GM12878 (cell line): ENCODE results near the gene SLC15A4. TPM values are rescaled to one million over a fixed set of nuclear protein-coding genes. Genes with fewer than 3 reads are reported as not detected.

Experiments
- DPF2 ChIP-seq: fragments of 450-650 bp; IDR thresholded peaks from 2 replicates; pipeline ENCODE4 v1.6.1; 2017; ENCODE audit warnings: mild to moderate bottlenecking
- EP300 ChIP-seq, 2 experiments: fragments of 150-350 bp in 1 of 2; IDR thresholded peaks; 2 replicates each; pipeline ENCODE4 v1.6.1; 2011 to 2012; ENCODE audit warnings: low read depth in 2 of 2, low read length in 2 of 2, borderline replicate concordance in 1 of 2, improper control_type of control experiment in 1 of 2, inconsistent platforms in 1 of 2; ENCODE audit not compliant: control insufficient read depth in 1 of 2
- FOXM1 ChIP-seq: IDR thresholded peaks from 2 replicates; pipeline ENCODE4 v1.6.1; 2012; ENCODE audit warnings: low read depth, mild to moderate bottlenecking, inconsistent platforms, low read length, moderate library complexity
- KDM1A ChIP-seq: fragments of 200-600 bp; sonication (generic); IDR thresholded peaks from 2 replicates; pipeline ENCODE4 v1.6.1; 2016; ENCODE audit warnings: borderline replicate concordance
- MEF2A ChIP-seq: IDR thresholded peaks from 2 replicates; pipeline ENCODE4 v1.6.1; 2011; ENCODE audit warnings: low read depth, mild to moderate bottlenecking, low read length, moderate library complexity; ENCODE audit not compliant: insufficient read depth
- NBN ChIP-seq: fragments of 450-650 bp; IDR thresholded peaks from 2 replicates; pipeline ENCODE4 v1.6.1; 2016
- NRF1 ChIP-seq: conservative IDR thresholded peaks from 2 replicates; pipeline ENCODE4 v1.6.1; 2011; ENCODE audit warnings: mild to moderate bottlenecking, low read depth, low read length, improper control_type of control experiment
- POLR2AphosphoS2 ChIP-seq: IDR thresholded peaks from 2 replicates; pipeline ENCODE4 v1.6.1; 2011; ENCODE audit warnings: low read depth, mild to moderate bottlenecking, low read length, improper control_type of control experiment, moderate library complexity
- POU2F2 ChIP-seq: IDR thresholded peaks from 3 replicates; pipeline ENCODE4 v1.6.1; 2011; ENCODE audit warnings: low read depth, mild to moderate bottlenecking, low read length, borderline replicate concordance
- TCF3 ChIP-seq: IDR thresholded peaks from 2 replicates; pipeline ENCODE4 v1.6.1; 2012; ENCODE audit warnings: low read depth, mild to moderate bottlenecking, low read length, borderline replicate concordance; ENCODE audit not compliant: insufficient read depth
- ZNF384 ChIP-seq: IDR thresholded peaks from 2 replicates; pipeline ENCODE4 v1.6.1; 2012; ENCODE audit warnings: low read depth, mild to moderate bottlenecking, low read length, improper control_type of control experiment, borderline replicate concordance
- polyA plus RNA-seq, 11 experiments: library from polyadenylated mRNA; depleted of rRNA in 4 of 11; unstranded in 6 of 11; stranded (reverse) in 5 of 11; fragments of >200 nt; fragmentation: Nextera tagmentation in 4 of 11; fragmentation: Illumina TruSeq in 1 of 11; extraction: Ambion mirVana in 4 of 11; extraction: Trizol in 1 of 11; gene quantifications; 1 replicate in 1 of 11; 2 replicates in 10 of 11; pipeline versions ENCODE4 v1.2.1 to v1.2.3, GENCODE V29; 2011 to 2016; ENCODE audit warnings: inconsistent platforms in 2 of 11, missing spikeins in 2 of 11, low read depth in 1 of 11
- total RNA-seq, 4 experiments: library from RNA; depleted of rRNA in 3 of 4; stranded (reverse); fragments of >200 nt in 3 of 4; fragmentation: Illumina TruSeq in 1 of 4; extraction: Trizol in 1 of 4; gene quantifications; 2 replicates each; pipeline versions ENCODE4 v1.2.1 to v1.2.3, GENCODE V29; 2013 to 2021
- TF ChIP-seq, protein P1 (sequence below), 3 experiments: IDR thresholded peaks in 2 of 3; conservative IDR thresholded peaks in 1 of 3; 2 replicates each; pipeline ENCODE4 v1.5.1; 2011; ENCODE audit warnings: low read depth in 3 of 3, low read length in 3 of 3, mild to moderate bottlenecking in 3 of 3, control low read depth in 2 of 3, moderate library complexity in 2 of 3, inconsistent platforms in 1 of 3, mixed read lengths in 1 of 3; ENCODE audit not compliant: control insufficient read depth in 2 of 3, insufficient read depth in 1 of 3; ENCODE audit errors: extremely low read depth in 1 of 3
- TF ChIP-seq, protein P2 (sequence below): fragments of 450-650 bp; formaldehyde crosslinking; IDR thresholded peaks from 2 replicates; pipeline ENCODE4 v1.4.0; 2022; ENCODE audit warnings: mild to moderate bottlenecking, moderate library complexity
- TF ChIP-seq, protein P3 (sequence below): IDR thresholded peaks from 2 replicates; pipeline ENCODE4 v1.6.1; 2012; ENCODE audit warnings: improper control_type of control experiment, low read depth, low read length; ENCODE audit not compliant: insufficient replicate concordance
- TF ChIP-seq, protein P4 (sequence below): fragments of 450-650 bp; IDR thresholded peaks from 2 replicates; pipeline ENCODE4 v1.6.1; 2017; ENCODE audit warnings: low read depth, mild to moderate bottlenecking, moderate library complexity

SLC15A4 gene
- total and polyA plus RNA-seq, 10 of the 15 experiments (the other 5 are each of a cell fraction or from before 2014, with no cell fraction given): 12.7 to 257 (median 36.6) TPM

DNA sequence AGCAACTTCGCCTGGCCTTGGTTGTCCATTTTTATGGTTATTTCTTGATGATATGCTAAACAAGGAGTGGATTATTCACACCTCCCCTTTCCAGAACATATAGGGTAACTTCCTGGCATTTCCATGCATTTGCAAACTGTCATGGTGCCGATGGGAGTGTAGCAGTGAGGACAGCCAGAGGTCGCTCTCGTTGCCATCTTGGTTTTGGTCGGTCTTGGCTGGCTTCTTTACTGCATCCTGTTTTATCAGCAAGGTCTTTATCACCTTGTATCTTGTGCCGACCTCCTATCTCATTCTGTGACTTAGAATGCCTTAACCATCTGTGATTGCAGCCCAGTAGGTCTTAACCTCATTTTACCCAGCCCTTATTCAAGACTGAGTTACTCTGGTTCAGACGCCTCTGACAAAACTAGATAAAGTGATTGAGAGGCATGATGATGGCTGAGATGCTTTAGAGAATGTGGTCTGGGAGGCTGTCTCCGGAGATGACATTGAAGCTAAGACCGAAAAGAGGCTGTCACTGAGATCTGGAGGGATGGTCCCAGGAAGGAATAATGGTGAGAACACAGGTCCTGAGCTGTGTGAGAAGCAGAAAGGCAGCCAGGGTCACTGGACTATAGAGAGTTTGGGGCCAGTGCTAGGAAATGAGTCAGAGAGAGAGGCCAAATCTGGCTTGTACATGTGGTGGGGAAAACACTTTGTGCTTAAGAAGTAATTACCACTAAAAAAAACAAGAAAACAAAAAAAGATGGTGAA, 32.5 kb upstream of the SLC15A4 start (continued):
- TF ChIP-seq FOXM1 (peak; percentile 20; the same call in 1 of the 2 replicates), POLR2AphosphoS2 (no peak), MEF2A (peak; percentile 85; the same call in 1 of the 2 replicates), ZNF384 (no peak), POU2F2 (no peak), NBN (no peak), DPF2 (no peak), TCF3 (no peak), KDM1A (no peak), EP300 (IDR thresholded peaks at IDR 0.05; ENCODE audit: borderline replicate concordance in 1 of 2, control insufficient read depth in 1 of 2, low read depth in 2 of 2, low read length in 2 of 2) (peak in 1 of 2 experiments; percentile 63; a peak in 2 of 4 replicates), NRF1 (no peak)
- TF ChIP-seq, protein P1, sequence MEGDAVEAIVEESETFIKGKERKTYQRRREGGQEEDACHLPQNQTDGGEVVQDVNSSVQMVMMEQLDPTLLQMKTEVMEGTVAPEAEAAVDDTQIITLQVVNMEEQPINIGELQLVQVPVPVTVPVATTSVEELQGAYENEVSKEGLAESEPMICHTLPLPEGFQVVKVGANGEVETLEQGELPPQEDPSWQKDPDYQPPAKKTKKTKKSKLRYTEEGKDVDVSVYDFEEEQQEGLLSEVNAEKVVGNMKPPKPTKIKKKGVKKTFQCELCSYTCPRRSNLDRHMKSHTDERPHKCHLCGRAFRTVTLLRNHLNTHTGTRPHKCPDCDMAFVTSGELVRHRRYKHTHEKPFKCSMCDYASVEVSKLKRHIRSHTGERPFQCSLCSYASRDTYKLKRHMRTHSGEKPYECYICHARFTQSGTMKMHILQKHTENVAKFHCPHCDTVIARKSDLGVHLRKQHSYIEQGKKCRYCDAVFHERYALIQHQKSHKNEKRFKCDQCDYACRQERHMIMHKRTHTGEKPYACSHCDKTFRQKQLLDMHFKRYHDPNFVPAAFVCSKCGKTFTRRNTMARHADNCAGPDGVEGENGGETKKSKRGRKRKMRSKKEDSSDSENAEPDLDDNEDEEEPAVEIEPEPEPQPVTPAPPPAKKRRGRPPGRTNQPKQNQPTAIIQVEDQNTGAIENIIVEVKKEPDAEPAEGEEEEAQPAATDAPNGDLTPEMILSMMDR (IDR thresholded peaks at IDR 0.05 in 2 of 3, conservative IDR thresholded peaks at IDR 0.05 in 1 of 3; ENCODE audit: control insufficient read depth in 2 of 3, extremely low read depth in 1 of 3, insufficient read depth in 1 of 3, low read depth in 3 of 3, low read length in 3 of 3): peak in 1 of 3 experiments; percentile 23; a peak in 1 of 6 replicates
- TF ChIP-seq, protein P2, sequence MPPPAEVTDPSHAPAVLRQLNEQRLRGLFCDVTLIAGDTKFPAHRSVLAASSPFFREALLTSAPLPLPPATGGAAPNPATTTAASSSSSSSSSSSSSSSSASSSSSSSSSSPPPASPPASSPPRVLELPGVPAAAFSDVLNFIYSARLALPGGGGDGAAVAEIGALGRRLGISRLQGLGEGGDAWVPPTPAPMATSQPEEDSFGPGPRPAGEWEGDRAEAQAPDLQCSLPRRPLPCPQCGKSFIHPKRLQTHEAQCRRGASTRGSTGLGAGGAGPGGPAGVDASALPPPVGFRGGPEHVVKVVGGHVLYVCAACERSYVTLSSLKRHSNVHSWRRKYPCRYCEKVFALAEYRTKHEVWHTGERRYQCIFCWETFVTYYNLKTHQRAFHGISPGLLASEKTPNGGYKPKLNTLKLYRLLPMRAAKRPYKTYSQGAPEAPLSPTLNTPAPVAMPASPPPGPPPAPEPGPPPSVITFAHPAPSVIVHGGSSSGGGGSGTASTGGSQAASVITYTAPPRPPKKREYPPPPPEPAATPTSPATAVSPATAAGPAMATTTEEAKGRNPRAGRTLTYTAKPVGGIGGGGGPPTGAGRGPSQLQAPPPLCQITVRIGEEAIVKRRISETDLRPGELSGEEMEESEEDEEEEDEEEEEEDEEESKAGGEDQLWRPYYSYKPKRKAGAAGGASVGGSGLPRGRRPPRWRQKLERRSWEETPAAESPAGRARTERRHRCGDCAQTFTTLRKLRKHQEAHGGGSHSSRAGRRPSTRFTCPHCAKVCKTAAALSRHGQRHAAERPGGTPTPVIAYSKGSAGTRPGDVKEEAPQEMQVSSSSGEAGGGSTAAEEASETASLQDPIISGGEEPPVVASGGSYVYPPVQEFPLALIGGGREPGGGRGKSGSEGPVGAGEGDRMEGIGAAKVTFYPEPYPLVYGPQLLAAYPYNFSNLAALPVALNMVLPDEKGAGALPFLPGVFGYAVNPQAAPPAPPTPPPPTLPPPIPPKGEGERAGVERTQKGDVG (CRISPR knock-in tag): no peak
- TF ChIP-seq, protein P3, sequence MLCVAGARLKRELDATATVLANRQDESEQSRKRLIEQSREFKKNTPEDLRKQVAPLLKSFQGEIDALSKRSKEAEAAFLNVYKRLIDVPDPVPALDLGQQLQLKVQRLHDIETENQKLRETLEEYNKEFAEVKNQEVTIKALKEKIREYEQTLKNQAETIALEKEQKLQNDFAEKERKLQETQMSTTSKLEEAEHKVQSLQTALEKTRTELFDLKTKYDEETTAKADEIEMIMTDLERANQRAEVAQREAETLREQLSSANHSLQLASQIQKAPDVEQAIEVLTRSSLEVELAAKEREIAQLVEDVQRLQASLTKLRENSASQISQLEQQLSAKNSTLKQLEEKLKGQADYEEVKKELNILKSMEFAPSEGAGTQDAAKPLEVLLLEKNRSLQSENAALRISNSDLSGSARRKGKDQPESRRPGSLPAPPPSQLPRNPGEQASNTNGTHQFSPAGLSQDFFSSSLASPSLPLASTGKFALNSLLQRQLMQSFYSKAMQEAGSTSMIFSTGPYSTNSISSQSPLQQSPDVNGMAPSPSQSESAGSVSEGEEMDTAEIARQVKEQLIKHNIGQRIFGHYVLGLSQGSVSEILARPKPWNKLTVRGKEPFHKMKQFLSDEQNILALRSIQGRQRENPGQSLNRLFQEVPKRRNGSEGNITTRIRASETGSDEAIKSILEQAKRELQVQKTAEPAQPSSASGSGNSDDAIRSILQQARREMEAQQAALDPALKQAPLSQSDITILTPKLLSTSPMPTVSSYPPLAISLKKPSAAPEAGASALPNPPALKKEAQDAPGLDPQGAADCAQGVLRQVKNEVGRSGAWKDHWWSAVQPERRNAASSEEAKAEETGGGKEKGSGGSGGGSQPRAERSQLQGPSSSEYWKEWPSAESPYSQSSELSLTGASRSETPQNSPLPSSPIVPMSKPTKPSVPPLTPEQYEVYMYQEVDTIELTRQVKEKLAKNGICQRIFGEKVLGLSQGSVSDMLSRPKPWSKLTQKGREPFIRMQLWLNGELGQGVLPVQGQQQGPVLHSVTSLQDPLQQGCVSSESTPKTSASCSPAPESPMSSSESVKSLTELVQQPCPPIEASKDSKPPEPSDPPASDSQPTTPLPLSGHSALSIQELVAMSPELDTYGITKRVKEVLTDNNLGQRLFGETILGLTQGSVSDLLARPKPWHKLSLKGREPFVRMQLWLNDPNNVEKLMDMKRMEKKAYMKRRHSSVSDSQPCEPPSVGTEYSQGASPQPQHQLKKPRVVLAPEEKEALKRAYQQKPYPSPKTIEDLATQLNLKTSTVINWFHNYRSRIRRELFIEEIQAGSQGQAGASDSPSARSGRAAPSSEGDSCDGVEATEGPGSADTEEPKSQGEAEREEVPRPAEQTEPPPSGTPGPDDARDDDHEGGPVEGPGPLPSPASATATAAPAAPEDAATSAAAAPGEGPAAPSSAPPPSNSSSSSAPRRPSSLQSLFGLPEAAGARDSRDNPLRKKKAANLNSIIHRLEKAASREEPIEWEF: no peak
- TF ChIP-seq, protein P4, sequence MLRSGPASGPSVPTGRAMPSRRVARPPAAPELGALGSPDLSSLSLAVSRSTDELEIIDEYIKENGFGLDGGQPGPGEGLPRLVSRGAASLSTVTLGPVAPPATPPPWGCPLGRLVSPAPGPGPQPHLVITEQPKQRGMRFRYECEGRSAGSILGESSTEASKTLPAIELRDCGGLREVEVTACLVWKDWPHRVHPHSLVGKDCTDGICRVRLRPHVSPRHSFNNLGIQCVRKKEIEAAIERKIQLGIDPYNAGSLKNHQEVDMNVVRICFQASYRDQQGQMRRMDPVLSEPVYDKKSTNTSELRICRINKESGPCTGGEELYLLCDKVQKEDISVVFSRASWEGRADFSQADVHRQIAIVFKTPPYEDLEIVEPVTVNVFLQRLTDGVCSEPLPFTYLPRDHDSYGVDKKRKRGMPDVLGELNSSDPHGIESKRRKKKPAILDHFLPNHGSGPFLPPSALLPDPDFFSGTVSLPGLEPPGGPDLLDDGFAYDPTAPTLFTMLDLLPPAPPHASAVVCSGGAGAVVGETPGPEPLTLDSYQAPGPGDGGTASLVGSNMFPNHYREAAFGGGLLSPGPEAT: no peak
